ENCODE results near the gene RNF40. TPM values are rescaled to one million over a fixed set of nuclear protein-coding genes. Genes with fewer than 3 reads are reported as not detected.

RNF40 gene
- total and polyA plus RNA-seq, 4 donors, result 25.9 to 55.4 (median 34.1) TPM

GRCh38 chr16:30767767-30768465, 5.8 kb downstream of the RNF40 start (continued):
- no peak for TF ChIP-seq ZBTB33 (IDR thresholded peaks at IDR 0.05)

DNA sequence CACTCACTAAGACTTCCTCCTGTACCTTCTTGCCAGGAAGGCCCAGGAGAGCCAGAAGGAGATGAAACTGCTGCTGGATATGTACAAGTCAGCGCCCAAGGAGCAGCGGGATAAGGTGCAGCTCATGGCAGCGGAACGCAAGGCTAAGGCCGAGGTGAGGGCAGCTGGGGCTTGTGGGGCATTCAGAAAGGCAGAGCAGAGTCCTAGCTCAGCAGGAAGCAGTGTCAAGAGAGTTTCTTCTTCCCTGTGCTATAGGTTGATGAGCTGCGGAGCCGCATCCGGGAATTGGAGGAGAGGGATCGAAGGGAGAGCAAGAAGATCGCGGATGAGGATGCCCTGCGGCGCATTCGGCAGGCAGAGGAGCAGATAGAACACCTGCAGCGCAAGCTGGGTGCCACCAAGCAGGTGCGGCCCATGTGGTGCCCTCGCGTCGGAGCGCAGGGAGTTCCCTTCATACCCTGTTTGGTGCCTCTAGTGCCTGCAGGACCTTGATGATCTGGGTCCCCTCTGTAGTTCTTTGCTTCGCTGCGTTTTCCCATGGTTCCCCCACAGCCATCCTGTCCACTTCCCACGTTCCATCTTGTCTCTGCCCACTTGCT, 6.6 kb downstream of the RNF40 start:
- H3K27ac ChIP-seq (ENCODE audit: low read depth in 1 of 2, low read length in 2 of 2), result no peak overlapping the region
- TF ChIP-seq MAX (IDR thresholded peaks at IDR 0.05), result no peak
- TF ChIP-seq RXRA (IDR thresholded peaks at IDR 0.05), result no peak
- TF ChIP-seq EGR1 (IDR thresholded peaks at IDR 0.05; ENCODE audit: low read depth in 2 of 2), result no peak
- no peak for TF ChIP-seq NR2F2 (IDR thresholded peaks at IDR 0.05)
- TF ChIP-seq TAF1 (conservative IDR thresholded peaks at IDR 0.05), result no peak
- TF ChIP-seq HNF4A (conservative IDR thresholded peaks at IDR 0.05), result no peak
- TF ChIP-seq ATF3 (IDR thresholded peaks at IDR 0.05), result no peak
- no peak for DNase-seq (ENCODE audit: low spot score)
- H3K36me3 ChIP-seq (ENCODE audit: control insufficient read depth in 4 of 4, insufficient read depth in 3 of 4, low read depth in 1 of 4, low read length in 3 of 4), result peaks cover 44 to 95% (median 78%) of the 10 kb centered on the region in 4 donors
- H3K9ac ChIP-seq (ENCODE audit: low read depth in 1 of 2, low read length in 2 of 2), result no peak overlapping the region
- WGBS, result 96% methylated on average over 23 of the region's 23 CpGs
- H3K27me3 ChIP-seq (ENCODE audit: control insufficient read depth in 4 of 4, insufficient read depth in 4 of 4, low read length in 3 of 4), result no peaks in the 10 kb centered on the region
- no peaks in the 10 kb centered on the region for H3K9me3 ChIP-seq (ENCODE audit: control insufficient read depth in 4 of 4, low read length in 3 of 4)
- H3K4me3 ChIP-seq (ENCODE audit: low read depth in 1 of 3, low read length in 3 of 3), result no peak overlapping the region
- peaks cover 0 to 7% (median 2%) of the 10 kb centered on the region in 4 donors for H3K4me1 ChIP-seq (ENCODE audit: control insufficient read depth in 4 of 4, insufficient read depth in 4 of 4, low read length in 3 of 4)

- no peak for DNase-seq (ENCODE audit: low spot score)
- Histone ChIP-seq H3K4me1 (ENCODE audit: control insufficient read depth in 4 of 4, insufficient read depth in 4 of 4, low read length in 3 of 4) (peaks cover 0 to 3% (median under 1%) of the 10 kb centered on the region in 4 donors), H3K9me3 (ENCODE audit: control insufficient read depth in 4 of 4, low read length in 3 of 4) (no peaks in the 10 kb centered on the region), H3K4me3 (ENCODE audit: low read depth in 1 of 3, low read length in 3 of 3) (no peak overlapping the region), H3K9ac (ENCODE audit: low read depth in 1 of 2, low read length in 2 of 2) (no peak overlapping the region), H3K36me3 (ENCODE audit: control insufficient read depth in 4 of 4, insufficient read depth in 3 of 4, low read depth in 1 of 4, low read length in 3 of 4) (peaks cover 41 to 92% (median 74%) of the 10 kb centered on the region in 4 donors), H3K27me3 (ENCODE audit: control insufficient read depth in 4 of 4, insufficient read depth in 4 of 4, low read length in 3 of 4) (no peaks in the 10 kb centered on the region), H3K27ac (ENCODE audit: low read depth in 1 of 2, low read length in 2 of 2) (no peak overlapping the region)
- TF ChIP-seq MAX (IDR thresholded peaks at IDR 0.05) (no peak), YY1 (IDR thresholded peaks at IDR 0.05) (no peak), RXRA (IDR thresholded peaks at IDR 0.05) (no peak), GABPA (IDR thresholded peaks at IDR 0.05 in 1 of 2, conservative IDR thresholded peaks at IDR 0.05 in 1 of 2) (no peak), ATF3 (IDR thresholded peaks at IDR 0.05) (no peak), EGR1 (IDR thresholded peaks at IDR 0.05; ENCODE audit: low read depth in 2 of 2) (no peak), FOXA2 (IDR thresholded peaks at IDR 0.05) (no peak), TAF1 (conservative IDR thresholded peaks at IDR 0.05) (no peak)
- WGBS, result 96% methylated on average over 17 of the region's 17 CpGs
Observed at GRCh38 chr16:30769379-30770089, 7.4 kb downstream of the RNF40 start.
